Spleen (tissue), 11 donors: ENCODE results near the gene RFLNA. TPM values are rescaled to one million over a fixed set of nuclear protein-coding genes. Genes with fewer than 3 reads are reported as not detected.

Experiments used
- DNase-seq: peaks from one replicate; pipeline ENCODE4 v3.0.0-alpha.2; 2020
- H3K27ac ChIP-seq, 8 donors: fragments of 200-600 bp; sonication (generic) in 7 of 8; 1 replicate in 4 of 8; 2 replicates in 4 of 8; pipeline versions ENCODE4 v1.5.0 to v1.8.0; 2016 to 2021; ENCODE audit warnings: inconsistent platforms in 4 of 8, mild to moderate bottlenecking in 4 of 8, moderate library complexity in 1 of 8
- H3K27me3 ChIP-seq, 7 donors: fragments of 200-600 bp; sonication (generic) in 6 of 7; replicated peaks in 1 of 7; 1 replicate in 4 of 7; 2 replicates in 3 of 7; pipeline versions ENCODE4 v1.5.0 to v1.8.0; 2016 to 2021; ENCODE audit warnings: inconsistent platforms in 3 of 7, mild to moderate bottlenecking in 1 of 7
- H3K36me3 ChIP-seq, 6 donors: fragments of 200-600 bp; sonication (generic) in 5 of 6; 1 replicate in 4 of 6; 2 replicates in 2 of 6; pipeline versions ENCODE4 v1.5.0 to v1.8.0; 2016 to 2021; ENCODE audit warnings: inconsistent platforms in 2 of 6
- H3K4me1 ChIP-seq, 6 donors: fragments of 200-600 bp; sonication (generic) in 5 of 6; 1 replicate in 3 of 6; 2 replicates in 3 of 6; pipeline versions ENCODE4 v1.5.0 to v1.8.0; 2016 to 2021; ENCODE audit warnings: inconsistent platforms in 3 of 6
- H3K4me3 ChIP-seq, 8 donors: fragments of 200-600 bp; sonication (generic) in 7 of 8; 1 replicate in 4 of 8; 2 replicates in 4 of 8; pipeline versions ENCODE4 v1.5.0 to v1.8.0; 2016 to 2021; ENCODE audit warnings: inconsistent platforms in 4 of 8, mild to moderate bottlenecking in 4 of 8, moderate library complexity in 2 of 8
- H3K9me3 ChIP-seq, 8 donors: fragments of 200-600 bp; sonication (generic) in 7 of 8; 1 replicate in 4 of 8; 2 replicates in 4 of 8; pipeline versions ENCODE4 v1.5.0 to v1.8.0; 2016 to 2021; ENCODE audit warnings: inconsistent platforms in 4 of 8
- CTCF ChIP-seq, 11 experiments: fragments of 200-600 bp in 7 of 11; fragments of 450-650 bp in 4 of 11; sonication (generic) in 4 of 11; IDR thresholded peaks in 8 of 11; conservative IDR thresholded peaks in 3 of 11; 1 replicate in 7 of 11; 2 replicates in 4 of 11; pipeline versions ENCODE4 v1.4.0 to v1.8.0; 2016 to 2021; ENCODE audit warnings: antibody characterized with exemption in 11 of 11, inconsistent platforms in 4 of 11, mild to moderate bottlenecking in 1 of 11
- POLR2A ChIP-seq, 3 donors: fragments of 450-650 bp; IDR thresholded peaks; one replicate each; pipeline ENCODE4 v1.5.1; 2017; ENCODE audit warnings: antibody characterized with exemption in 3 of 3, mild to moderate bottlenecking in 1 of 3
- POLR2AphosphoS5 ChIP-seq, 3 donors: sonication (generic); formaldehyde crosslinking; IDR thresholded peaks; one replicate each; pipeline ENCODE4 v1.5.1; 2017; ENCODE audit warnings: antibody characterized with exemption in 3 of 3
- WGBS, 5 donors: extraction: QIAGEN DNeasy Blood & Tissue Kit in 3 of 5; methylation state at CpG; one replicate each; pipeline versions ENCODE4 v1.1.5 to v1.1.7; 2013 to 2018; 5-methylcytosine and 5-hydroxymethylcytosine counted together
- intact Hi-C: fragments of 100-400 bp; cut with DNase I; formaldehyde crosslinking; loops from one replicate; pipeline ENCODE4 v1.15.0; 2023; ENCODE audit warnings: low total_unique reads
- polyA plus RNA-seq, 3 donors: library from polyadenylated mRNA; stranded (reverse); fragments of 200-250 nt; gene quantifications; one replicate each; pipeline ENCODE4 v1.2.1, GENCODE V29; 2013
- total RNA-seq, 7 donors: library from RNA; depleted of rRNA in 3 of 7; stranded (reverse); fragments of >200 nt in 3 of 7; fragmentation: NEBNext Ultra II Directional in 4 of 7; extraction: Animal tissue kit (Norgen Biotek cat#: 25700) in 4 of 7; gene quantifications; one replicate each; pipeline versions ENCODE4 v1.1.0 to v1.2.1, GENCODE V29; 2016 to 2021
- donor health status: healthy with polysubstance abuse.
- donor health status: DM: no; HTN: no; CAD: no; lungs with moderate emphysema.
- donor health status: DM: no; HTN: no; CAD: no.
- donor health status: Bipolar disorder and iron deficiency.
- donor health status: healthy.
- donor health status: DM: no; HTN: no; CAD: no.
- donor health status: DM: yes; HTN: yes; CAD: no.

RFLNA gene
- total and polyA plus RNA-seq, 10 donors, result 0.04 to 0.35 (median 0.21) TPM; not detected in 6

DNA sequence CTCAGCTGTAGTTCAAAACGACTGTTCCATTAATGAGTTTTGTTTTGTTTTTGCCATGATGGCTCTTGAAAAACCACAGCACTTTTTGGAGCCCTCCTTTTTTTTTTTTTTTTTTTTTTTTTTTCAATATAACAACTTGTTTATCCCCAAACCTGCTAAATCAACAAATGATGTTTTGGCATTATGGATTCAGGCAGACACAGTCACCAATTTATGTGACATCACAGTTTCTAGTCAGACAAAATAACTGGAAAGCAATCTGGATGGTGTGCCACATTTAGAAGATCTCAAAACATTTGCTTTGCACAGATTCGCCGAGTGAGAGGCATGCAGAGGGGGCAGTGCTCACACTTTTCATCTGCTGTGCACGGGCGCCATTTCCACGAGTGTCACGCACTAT is 7.9 kb upstream of the RFLNA start:
- no peak for DNase-seq
- peaks cover 0 to 25% (median 0%) of the 10 kb centered on the region in 7 donors for H3K27me3 ChIP-seq
- H3K4me1 ChIP-seq, result no peaks in the 10 kb centered on the region
- 72 to 83% (median 80%) methylated on average over 7 of the region's 7 CpGs for WGBS, 5 donors
- intact Hi-C loops, result no loop called here
- no peaks in the 10 kb centered on the region for H3K36me3 ChIP-seq
- no peak for TF ChIP-seq POLR2A (IDR thresholded peaks at IDR 0.05)
- TF ChIP-seq POLR2AphosphoS5 (IDR thresholded peaks at IDR 0.05), result no peak
- no peak for TF ChIP-seq CTCF (IDR thresholded peaks at IDR 0.05 in 8 of 11, conservative IDR thresholded peaks at IDR 0.05 in 3 of 11)
- no peak overlapping the region for H3K4me3 ChIP-seq
- no peak overlapping the region for H3K27ac ChIP-seq
- peaks cover 0 to 25% (median 18%) of the 10 kb centered on the region in 8 donors for H3K9me3 ChIP-seq

GRCh38 chr12:124289634-124290600 is 5.0 kb upstream of the RFLNA start:
- no peak for DNase-seq
- no peaks in the 10 kb centered on the region for H3K36me3 ChIP-seq
- no peak for TF ChIP-seq POLR2AphosphoS5 (IDR thresholded peaks at IDR 0.05)
- TF ChIP-seq POLR2A (IDR thresholded peaks at IDR 0.05), result no peak
- TF ChIP-seq CTCF (IDR thresholded peaks at IDR 0.05 in 8 of 11, conservative IDR thresholded peaks at IDR 0.05 in 3 of 11), result no peak
- intact Hi-C loops, result loop anchor here (10.0 kb wide), 1 partner anchor 225 kb away; no protein-coding TSS in a partner anchor
- H3K4me1 ChIP-seq, result peaks cover 0 to 5% (median 2%) of the 10 kb centered on the region in 6 donors
- H3K27ac ChIP-seq, result no peak overlapping the region
- 59 to 73% (median 69%) methylated on average over 17 to 21 of the region's 21 CpGs for WGBS, 5 donors
- H3K9me3 ChIP-seq, result peaks cover 0 to 16% (median 9%) of the 10 kb centered on the region in 8 donors
- H3K4me3 ChIP-seq, result no peak overlapping the region
- peaks cover 0 to 40% (median 10%) of the 10 kb centered on the region in 7 donors for H3K27me3 ChIP-seq

- Histone ChIP-seq H3K36me3 (no peaks in the 10 kb centered on the region), H3K27me3 (peaks cover 0 to 59% (median 21%) of the 10 kb centered on the region in 7 donors), H3K4me1 (peaks cover 0 to 21% (median 13%) of the 10 kb centered on the region in 6 donors), H3K4me3 (no peak overlapping the region), H3K9me3 (peaks cover 0 to 8% (median 0%) of the 10 kb centered on the region in 8 donors), H3K27ac (no peak overlapping the region)
- no peak for DNase-seq
- 75 to 87% (median 85%) methylated on average over 6 of the region's 6 CpGs for WGBS, 5 donors
- intact Hi-C loops, result loop anchor here (10.0 kb wide), 1 partner anchor 228 kb away; no protein-coding TSS in a partner anchor
- TF ChIP-seq POLR2A (IDR thresholded peaks at IDR 0.05) (no peak), CTCF (IDR thresholded peaks at IDR 0.05 in 8 of 11, conservative IDR thresholded peaks at IDR 0.05 in 3 of 11) (no peak), POLR2AphosphoS5 (IDR thresholded peaks at IDR 0.05) (no peak)
Observed at GRCh38 chr12:124292385-124292784, 2.5 kb upstream of the RFLNA start.
